Stimulated activated CD8-positive, alpha-beta memory T cell treated with anti-CD3 and anti-CD28 coated beads, Interleukin-4, amount 100 ng/mL, for 48 hours (primary cell): Measurements from ENCODE around the gene LRCH1.

Experiments used
- DNase-seq: peaks from one replicate; pipeline ENCODE4 v3.0.0-alpha.2; 2020

Gene LRCH1

GRCh38 chr13:46641274-46642081 is 88.5 kb downstream of the LRCH1 start:
- no peak for DNase-seq

- DNase-seq = no peak
These were observed 89.3 kb downstream of the LRCH1 start for GRCh38 chr13:46642254-46642653.

GRCh38 chr13:46643165-46643777 is 90.3 kb downstream of the LRCH1 start:
- DNase-seq = no peak

- DNase-seq = no peak
These were observed 91.8 kb downstream of the LRCH1 start for GRCh38 chr13:46644816-46645215.

- no peak for DNase-seq
These were observed 94.6 kb downstream of the LRCH1 start for GRCh38 chr13:46647512-46648065.

- DNase-seq = no peak
These were observed 95.2 kb downstream of the LRCH1 start for GRCh38 chr13:46648166-46648607.

GRCh38 chr13:46649816-46650215 is 96.8 kb downstream of the LRCH1 start:
- DNase-seq = no peak

GRCh38 chr13:46654951-46655350 is 102.0 kb downstream of the LRCH1 start:
- DNase-seq = no peak

GRCh38 chr13:46655377-46656180 is 102.6 kb downstream of the LRCH1 start:
- DNase-seq = no peak

GRCh38 chr13:46656786-46657185 is 103.8 kb downstream of the LRCH1 start:
- no peak for DNase-seq

- no peak for DNase-seq
These were observed 106.6 kb downstream of the LRCH1 start for GRCh38 chr13:46659413-46660065.

GRCh38 chr13:46660416-46660815 is 107.4 kb downstream of the LRCH1 start:
- DNase-seq = no peak

GRCh38 chr13:46660857-46661256 is 107.9 kb downstream of the LRCH1 start:
- DNase-seq = no peak

- no peak for DNase-seq
These were observed 109.7 kb downstream of the LRCH1 start for GRCh38 chr13:46662690-46663089.

- DNase-seq = no peak
These were observed 110.5 kb downstream of the LRCH1 start for GRCh38 chr13:46663206-46664037.

- DNase-seq = no peak
These were observed 111.2 kb downstream of the LRCH1 start for GRCh38 chr13:46664195-46664594.

- no peak for DNase-seq
These were observed 112.3 kb downstream of the LRCH1 start for GRCh38 chr13:46665248-46665632.

GRCh38 chr13:46665633-46666482 is 112.9 kb downstream of the LRCH1 start:
- DNase-seq = no peak

GRCh38 chr13:46666727-46667456 is 113.9 kb downstream of the LRCH1 start:
- no peak for DNase-seq

GRCh38 chr13:46667687-46668281 is 114.8 kb downstream of the LRCH1 start:
- DNase-seq = no peak
